G401.6 (cell line): ENCODE measurements around the gene ARGLU1.

Experiments used
- FAIRE-seq: peaks from 2 replicates; lab custom pipeline; 2012; peaks lifted over from hg19 to GRCh38; lab: Jason Lieb, UNC

ARGLU1 gene

GRCh38 chr13:106540613-106541012 is 27.3 kb downstream of the ARGLU1 start:
- FAIRE-seq = no peak

- no peak for FAIRE-seq
Observed at GRCh38 chr13:106537521-106537920, 30.4 kb downstream of the ARGLU1 start.

- peak; percentile 67 for FAIRE-seq
Observed at GRCh38 chr13:106536244-106537034, 31.5 kb downstream of the ARGLU1 start.

DNA sequence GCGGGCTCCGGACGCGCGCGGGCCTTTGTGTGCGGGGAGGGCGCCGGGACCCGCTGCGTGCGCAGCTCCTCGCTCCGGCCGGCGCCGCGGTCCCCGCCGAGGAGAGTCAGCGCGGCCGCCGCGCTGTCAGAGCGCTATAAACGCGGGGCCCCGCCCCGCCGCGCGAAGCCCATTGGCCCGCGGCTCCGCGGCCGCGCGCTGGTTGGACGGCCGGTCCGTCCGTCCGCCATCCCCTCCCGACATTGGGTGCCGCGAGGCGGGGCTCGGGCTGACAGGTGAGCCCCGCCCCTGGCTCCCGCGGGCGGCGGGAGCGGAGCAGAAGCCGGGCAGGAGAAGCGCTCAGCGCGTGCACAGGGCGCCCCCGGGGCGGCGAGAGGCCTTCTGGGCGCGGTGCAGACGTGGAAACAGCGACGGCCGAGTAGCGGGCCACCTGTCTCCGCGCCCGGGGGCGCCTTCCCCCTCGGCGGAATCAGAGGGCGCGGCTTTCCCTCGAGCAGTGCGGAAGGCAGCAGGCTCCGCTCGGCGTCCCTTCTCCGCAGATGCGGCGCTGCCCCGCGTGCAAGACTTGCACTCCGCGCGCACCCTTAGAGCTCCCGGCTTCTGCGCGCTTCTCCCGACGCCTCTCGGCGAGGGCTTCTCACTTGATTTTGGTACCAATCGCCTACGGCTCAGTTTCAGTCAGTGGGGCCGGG is 32.2 kb downstream of the ARGLU1 start, which contains the start of gene EFNB2:
Gene EFNB2 (minus strand): TSS at position 111 of the 692 bp plus-strand sequence. CDS start 698 bp downstream, outside the sequence.
- FAIRE-seq = no peak

- FAIRE-seq = no peak
Observed at GRCh38 chr13:106534639-106535551, 33.0 kb downstream of the ARGLU1 start.

GRCh38 chr13:106533943-106534638 is 33.8 kb downstream of the ARGLU1 start:
- FAIRE-seq = no peak

DNA sequence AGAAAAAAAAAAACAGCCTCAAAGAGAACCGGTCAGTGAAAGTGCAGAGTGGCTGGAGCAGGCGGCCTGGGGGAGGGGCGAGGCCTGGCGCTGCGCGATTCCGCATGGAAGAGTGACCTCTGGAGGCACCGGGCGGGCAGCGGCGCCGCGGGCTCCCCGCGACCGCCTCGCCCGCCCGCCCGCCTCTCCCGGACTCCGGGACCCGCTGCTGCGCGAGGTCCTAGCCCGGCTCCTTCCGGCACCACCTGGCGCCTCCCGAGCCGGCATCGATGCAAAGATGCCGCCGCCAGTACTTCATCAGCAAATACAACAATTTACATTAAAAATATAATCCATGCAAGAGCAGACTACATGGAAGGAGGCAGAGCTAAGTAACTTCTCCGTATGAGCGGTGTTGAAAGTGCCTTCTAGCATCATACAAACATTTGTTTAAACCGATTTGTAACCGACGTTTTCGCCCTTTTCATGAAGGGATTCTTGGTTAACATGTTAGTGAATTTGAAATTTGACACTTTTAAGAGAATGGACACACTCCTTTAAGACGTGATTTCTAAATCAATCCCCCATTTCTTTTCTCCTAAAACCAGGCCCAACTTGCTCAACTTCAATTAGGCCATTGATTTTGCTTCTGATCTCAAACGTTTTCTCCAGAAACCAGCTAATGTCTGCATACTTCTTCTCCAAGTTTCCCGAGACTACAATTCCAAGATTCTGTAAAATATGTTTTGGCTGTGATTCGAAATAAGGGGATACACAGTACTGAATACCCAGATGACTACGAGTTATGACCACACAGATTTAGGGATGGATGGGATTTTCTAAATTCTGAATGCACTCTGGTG is 34.6 kb downstream of the ARGLU1 start:
- no peak for FAIRE-seq

DNA sequence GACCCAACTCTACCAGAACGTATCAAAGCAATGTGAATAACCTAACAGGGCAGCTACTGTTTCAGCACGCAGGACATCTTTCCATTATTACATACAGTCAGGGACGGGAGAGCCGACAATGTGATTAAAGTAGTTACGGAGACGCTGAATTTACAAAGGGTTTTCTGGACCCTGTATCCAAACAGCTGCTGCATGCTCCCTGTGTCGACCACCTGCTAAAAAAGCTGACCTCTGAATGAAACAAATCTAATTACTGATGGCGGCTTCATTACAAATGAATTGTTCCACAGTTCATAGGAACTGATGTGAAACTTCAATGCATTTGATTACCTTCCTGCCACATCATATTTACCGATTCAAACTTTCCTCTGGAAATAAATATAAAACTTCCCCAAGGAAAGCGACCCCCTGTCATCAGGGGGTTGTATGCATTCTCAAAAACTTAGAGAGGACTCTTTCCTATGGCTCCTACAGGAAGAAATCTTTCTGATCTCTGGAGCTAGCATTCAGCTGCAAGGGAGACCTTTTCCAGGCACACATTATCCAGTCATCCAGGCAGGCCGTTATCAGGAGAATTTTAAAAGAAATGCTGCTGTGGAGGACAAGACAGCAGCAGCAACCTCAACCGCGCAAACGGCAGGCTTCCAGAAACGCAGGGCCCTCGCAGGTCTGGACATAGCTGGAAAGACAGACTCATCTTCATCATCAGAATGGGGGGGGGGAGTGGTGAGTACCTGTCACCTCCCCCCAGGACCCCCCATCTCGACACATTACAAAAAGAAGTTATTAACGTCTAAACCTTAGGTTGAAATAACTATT is 35.6 kb downstream of the ARGLU1 start:
- FAIRE-seq = no peak

DNA sequence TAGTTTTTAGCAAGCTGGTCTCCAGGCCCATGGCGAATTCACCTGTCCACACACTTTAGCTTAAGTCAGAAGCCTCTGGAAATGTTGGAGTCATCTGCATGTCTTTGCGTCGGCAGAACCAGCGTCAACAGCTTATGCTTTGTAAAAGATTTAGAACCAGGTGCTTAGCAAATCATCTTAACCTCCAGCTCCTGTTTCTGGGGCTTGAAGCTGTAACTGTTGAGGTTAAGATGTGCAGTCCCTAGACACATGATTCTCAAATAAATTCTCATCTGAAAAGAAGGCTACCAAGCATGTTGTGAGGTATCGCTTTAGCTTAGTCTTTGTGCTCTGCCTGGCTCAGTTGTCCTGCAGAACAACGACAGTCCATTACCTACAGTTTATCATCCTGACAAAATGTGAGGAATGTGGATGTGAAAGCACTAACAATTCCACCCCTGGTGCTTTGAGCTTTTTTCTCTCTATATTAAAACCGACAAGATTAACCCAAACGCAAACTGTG is 36.9 kb downstream of the ARGLU1 start:
- no peak for FAIRE-seq

DNA sequence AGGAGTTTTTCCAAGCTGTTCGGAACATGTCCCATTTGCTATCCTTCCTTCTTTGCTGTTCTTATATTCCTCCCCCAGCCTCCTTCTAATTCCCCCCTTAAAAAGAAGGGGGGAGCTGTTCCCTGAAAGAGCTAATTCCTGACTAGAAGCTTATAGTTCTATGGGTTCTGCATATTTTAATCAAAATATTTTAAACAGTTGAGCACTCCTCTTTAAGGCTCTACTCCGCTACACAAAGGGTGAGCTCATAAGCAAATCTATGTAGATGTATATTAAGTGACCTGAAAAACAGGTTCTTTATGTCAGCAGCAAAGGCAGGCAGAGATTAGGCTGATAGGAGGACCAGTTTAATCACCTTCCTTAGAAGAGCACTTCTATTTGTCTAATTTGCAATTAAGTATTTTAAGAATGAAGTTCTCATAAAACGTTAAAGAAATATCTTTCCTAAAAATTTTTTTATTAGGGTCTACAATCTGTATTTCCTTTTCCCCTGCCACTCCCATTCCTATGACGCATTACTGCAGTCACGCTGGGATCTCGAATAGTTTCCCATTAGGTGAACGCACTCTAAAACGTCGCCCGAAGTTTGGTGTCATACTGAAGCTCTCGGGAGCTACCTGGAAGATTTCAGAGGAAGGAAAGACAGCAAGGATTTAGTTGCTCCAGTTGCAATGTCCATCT is 37.6 kb downstream of the ARGLU1 start:
- FAIRE-seq = no peak

- no peak for FAIRE-seq
Observed at GRCh38 chr13:106529415-106530170, 38.3 kb downstream of the ARGLU1 start.

DNA sequence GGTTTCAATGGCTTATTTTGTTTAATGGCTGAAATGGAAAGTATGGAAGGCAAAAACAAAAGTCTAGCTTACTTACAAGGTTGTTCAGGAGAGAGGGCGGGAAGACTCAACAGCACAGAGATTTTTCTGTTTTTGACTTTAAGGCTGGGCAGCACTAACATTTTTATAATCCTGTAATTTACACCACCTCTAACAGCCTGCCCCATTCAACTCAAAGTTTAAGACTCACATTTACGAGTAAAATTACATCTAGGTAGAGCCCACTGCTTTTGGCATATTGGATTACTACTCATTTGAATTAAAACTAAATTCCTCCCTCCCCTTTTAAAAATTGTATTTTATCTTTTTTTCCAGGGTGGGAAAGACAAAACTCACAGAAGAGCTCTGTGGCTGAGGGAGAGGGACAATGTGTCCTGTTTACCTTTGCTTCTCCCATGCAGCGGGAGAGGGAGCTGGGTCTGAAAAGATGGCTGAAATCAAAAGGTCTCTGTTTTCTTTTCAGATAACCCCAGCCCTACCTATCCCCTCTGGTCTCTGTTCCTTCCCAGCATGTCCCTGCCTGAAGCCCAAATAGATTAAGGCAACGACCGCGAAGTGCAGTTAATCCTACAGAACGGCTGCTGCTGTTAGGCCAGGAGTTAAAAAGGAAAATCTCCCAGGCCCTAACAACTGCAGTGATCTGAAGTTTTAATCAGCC is 39.1 kb downstream of the ARGLU1 start:
- FAIRE-seq = no peak

DNA sequence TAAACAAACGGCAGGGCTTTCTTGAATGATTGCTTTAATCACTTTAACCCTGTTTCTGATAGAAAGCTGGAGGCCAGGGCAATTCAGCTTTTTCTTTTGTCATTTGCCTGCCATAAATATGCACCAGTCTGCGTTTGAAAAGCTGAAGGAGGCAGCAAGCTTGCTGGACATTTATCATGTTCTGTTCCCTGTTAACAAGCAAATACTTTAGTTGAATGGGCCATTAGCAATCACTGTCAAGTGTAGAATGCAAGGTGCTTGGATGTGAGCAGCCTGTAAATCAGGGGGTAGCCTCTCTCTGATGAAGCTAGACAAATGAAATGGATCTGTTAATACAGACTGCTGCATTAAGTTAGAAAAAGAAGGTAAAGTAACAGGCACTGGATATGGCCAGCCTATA is 40.1 kb downstream of the ARGLU1 start:
- FAIRE-seq = no peak

DNA sequence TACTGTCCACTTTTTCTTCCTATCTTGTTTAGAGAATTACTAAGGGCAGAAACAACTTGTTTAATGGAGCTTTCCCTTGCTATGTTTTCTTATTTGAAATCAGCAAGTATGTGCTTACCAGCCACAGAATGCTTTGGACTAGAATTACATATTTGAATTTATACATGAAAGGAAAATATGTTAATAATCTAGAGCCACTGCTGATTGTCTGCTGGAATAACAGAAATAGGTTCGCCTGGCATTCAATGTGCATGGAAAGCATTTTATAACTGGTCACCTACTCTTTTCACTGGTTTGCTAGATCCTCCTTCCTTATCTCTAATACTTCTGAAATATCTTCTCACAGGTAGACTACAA is 40.5 kb downstream of the ARGLU1 start:
- FAIRE-seq = no peak

- no peak for FAIRE-seq
Observed at GRCh38 chr13:106526738-106527444, 41.0 kb downstream of the ARGLU1 start.

DNA sequence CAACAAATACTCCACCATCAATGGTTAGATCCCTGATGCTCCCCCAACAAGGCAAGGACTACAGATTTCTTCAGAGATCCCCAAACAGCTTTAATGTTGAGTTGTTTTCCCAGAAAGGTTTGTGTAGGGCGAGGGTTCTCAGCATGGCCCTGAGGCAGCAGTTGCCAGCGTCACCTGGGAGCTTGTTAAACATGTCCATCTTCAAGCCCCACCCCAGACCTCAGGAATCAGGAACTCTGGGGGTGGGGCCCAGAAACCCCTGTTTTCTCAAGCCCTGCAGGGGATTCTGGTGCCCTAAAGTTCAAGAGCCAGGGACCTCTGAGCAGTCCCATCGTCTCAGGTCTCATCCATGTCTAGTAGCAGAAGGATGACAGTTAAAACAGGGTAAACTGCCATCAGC is 42.1 kb downstream of the ARGLU1 start:
- no peak for FAIRE-seq

- no peak for FAIRE-seq
Observed at GRCh38 chr13:106524108-106524507, 43.8 kb downstream of the ARGLU1 start.
